ENCODE data around the gene MAGEE1.

MAGEE1 gene

GRCh38 chrX:76427560-76428242 is at the start of gene MAGEE1:
MAGEE1 (plus strand) TSS chrX:76427710; CDS start chrX:76427931, 221 bp downstream.
- DNase-seq (ENCODE audit: low read depth): peak; percentile 4

- no peak for DNase-seq (ENCODE audit: low read depth)
Observed at GRCh38 chrX:76398970-76399369, 28.5 kb upstream of the MAGEE1 start.

- no peak for DNase-seq (ENCODE audit: low read depth)
Observed at GRCh38 chrX:76407795-76408194, 19.7 kb upstream of the MAGEE1 start.

- no peak for DNase-seq (ENCODE audit: low read depth)
Observed at GRCh38 chrX:76420237-76420636, 7.3 kb upstream of the MAGEE1 start.

- no peak for DNase-seq (ENCODE audit: low read depth)
Observed at GRCh38 chrX:76428243-76429130, 977 bp downstream of the MAGEE1 start.

GRCh38 chrX:76433219-76433618 is 5.7 kb downstream of the MAGEE1 start:
- DNase-seq (ENCODE audit: low read depth): no peak

GRCh38 chrX:76434103-76434741 is 6.7 kb downstream of the MAGEE1 start:
- DNase-seq (ENCODE audit: low read depth): no peak

- DNase-seq (ENCODE audit: low read depth): no peak
Observed at GRCh38 chrX:76439188-76439587, 11.7 kb downstream of the MAGEE1 start.

GRCh38 chrX:76453737-76454406 is 26.4 kb downstream of the MAGEE1 start:
- DNase-seq (ENCODE audit: low read depth): no peak

- DNase-seq (ENCODE audit: low read depth): no peak
Observed at GRCh38 chrX:76454456-76454927, 27.0 kb downstream of the MAGEE1 start.

GRCh38 chrX:76477353-76477752 is 49.8 kb downstream of the MAGEE1 start:
- DNase-seq (ENCODE audit: low read depth): no peak
